OCI-LY7 (cell line): ENCODE measurements around the gene UGT1A10. TPM values are rescaled to one million over a fixed set of nuclear protein-coding genes. Genes with fewer than 3 reads are reported as not detected.

Experiments used
- BruUV-seq: library from RNA; stranded (reverse); fragments of 400-500 nt; replicated peaks from 2 replicates; lab custom pipeline; 2021; lab: Mats Ljungman, UMichigan
- CTCF ChIA-PET: fragments of 300-600 bp; sonication (Branson Sonifier 250); formaldehyde crosslinking; loops from one replicate; lab custom pipeline; 2022; ENCODE audit warnings: antibody characterized with exemption; ENCODE audit not compliant: unreplicated experiment; lab: Charles Lee
- POLR2A ChIA-PET: fragments of 300-600 bp; sonication (Branson Sonifier 250); formaldehyde crosslinking; loops from one replicate; lab custom pipeline; 2022; ENCODE audit warnings: antibody characterized with exemption; lab: Charles Lee
- DNase-seq: peaks from one replicate; pipeline ENCODE4 v3.0.0-alpha.2; 2015; ENCODE audit warnings: low spot score
- H2AFZ ChIP-seq: fragments of 200-600 bp; sonication (generic), shearing (Covaris generic); 2 replicates; pipeline ENCODE4 v1.6.1; 2014; ENCODE audit warnings: mild to moderate bottlenecking, antibody characterized with exemption, low read length, moderate library complexity
- H3K27ac ChIP-seq: fragments of 200-600 bp; sonication (generic); 2 replicates; pipeline ENCODE4 v1.5.1; 2014; ENCODE audit warnings: mixed run types, low read depth, mild to moderate bottlenecking, moderate library complexity, low read length, inconsistent platforms; ENCODE audit not compliant: poor library complexity, severe bottlenecking
- H3K36me3 ChIP-seq: fragments of 200-600 bp; sonication (generic); 2 replicates; pipeline ENCODE4 v1.6.1; 2014; ENCODE audit warnings: mild to moderate bottlenecking, antibody characterized with exemption, low read length, moderate library complexity, mixed read lengths; ENCODE audit not compliant: insufficient read depth
- H3K4me1 ChIP-seq: fragments of 200-600 bp; sonication (generic); 2 replicates; pipeline ENCODE4 v1.5.1; 2014; ENCODE audit warnings: mild to moderate bottlenecking, low read length; ENCODE audit not compliant: insufficient read depth, poor library complexity, severe bottlenecking
- H3K4me2 ChIP-seq: fragments of 200-600 bp; sonication (generic); 2 replicates; pipeline ENCODE4 v1.6.1; 2014; ENCODE audit warnings: mild to moderate bottlenecking, low read length
- H3K4me3 ChIP-seq: fragments of 200-600 bp; sonication (generic); 2 replicates; pipeline ENCODE4 v1.5.1; 2014; ENCODE audit warnings: mild to moderate bottlenecking, low read depth, low read length; ENCODE audit not compliant: poor library complexity, severe bottlenecking
- H3K79me2 ChIP-seq: fragments of 200-600 bp; sonication (generic); 2 replicates; pipeline ENCODE4 v1.6.1; 2016; ENCODE audit warnings: low read depth, mild to moderate bottlenecking, low read length, moderate library complexity, mixed read lengths; ENCODE audit not compliant: insufficient read depth
- H3K9me2 ChIP-seq: fragments of 200-600 bp; sonication (generic); 2 replicates; pipeline ENCODE4 v1.6.1; 2016; ENCODE audit warnings: mild to moderate bottlenecking, low read length, mixed read lengths; ENCODE audit not compliant: insufficient read depth
- H3K9me3 ChIP-seq: fragments of 200-600 bp; sonication (generic); 2 replicates; pipeline ENCODE4 v1.6.1; 2014; ENCODE audit warnings: mild to moderate bottlenecking, mixed run types, low read length, mixed read lengths
- H4K20me1 ChIP-seq: fragments of 200-600 bp; sonication (generic); 2 replicates; pipeline ENCODE4 v1.6.1; 2014; ENCODE audit warnings: mild to moderate bottlenecking, antibody characterized with exemption, low read length, moderate library complexity, mixed read lengths; ENCODE audit not compliant: insufficient read depth
- EZH2phosphoT487 ChIP-seq: fragments of 200-600 bp; sonication (generic); IDR thresholded peaks from 2 replicates; pipeline ENCODE4 v1.6.1; 2018; ENCODE audit warnings: low read depth, borderline replicate concordance, mild to moderate bottlenecking, mixed run types, antibody characterized with exemption, low read length, moderate library complexity, mixed read lengths
- intact Hi-C: fragments of 100-400 bp; cut with micrococcal nuclease; formaldehyde crosslinking; loops from one replicate; pipeline ENCODE4 v1.10.0; 2022; ENCODE audit not compliant: unreplicated experiment
- total RNA-seq, 2 experiments: library from RNA; depleted of rRNA in 1 of 2; stranded (reverse); fragments of >200 nt in 1 of 2; shearing (Covaris generic) in 1 of 2; gene quantifications; 2 replicates each; pipeline ENCODE4 v1.2.3, GENCODE V29; 2014 to 2022
- TF ChIP-seq, protein P1 (sequence below): fragments of 200-600 bp; sonication (generic); conservative IDR thresholded peaks from 2 replicates; pipeline ENCODE4 v1.5.1; 2014; ENCODE audit warnings: mild to moderate bottlenecking, antibody characterized with exemption, low read length, moderate library complexity, mixed read lengths

UGT1A10 gene
- total RNA-seq, 2 experiments from 2014 or later, result not detected

DNA sequence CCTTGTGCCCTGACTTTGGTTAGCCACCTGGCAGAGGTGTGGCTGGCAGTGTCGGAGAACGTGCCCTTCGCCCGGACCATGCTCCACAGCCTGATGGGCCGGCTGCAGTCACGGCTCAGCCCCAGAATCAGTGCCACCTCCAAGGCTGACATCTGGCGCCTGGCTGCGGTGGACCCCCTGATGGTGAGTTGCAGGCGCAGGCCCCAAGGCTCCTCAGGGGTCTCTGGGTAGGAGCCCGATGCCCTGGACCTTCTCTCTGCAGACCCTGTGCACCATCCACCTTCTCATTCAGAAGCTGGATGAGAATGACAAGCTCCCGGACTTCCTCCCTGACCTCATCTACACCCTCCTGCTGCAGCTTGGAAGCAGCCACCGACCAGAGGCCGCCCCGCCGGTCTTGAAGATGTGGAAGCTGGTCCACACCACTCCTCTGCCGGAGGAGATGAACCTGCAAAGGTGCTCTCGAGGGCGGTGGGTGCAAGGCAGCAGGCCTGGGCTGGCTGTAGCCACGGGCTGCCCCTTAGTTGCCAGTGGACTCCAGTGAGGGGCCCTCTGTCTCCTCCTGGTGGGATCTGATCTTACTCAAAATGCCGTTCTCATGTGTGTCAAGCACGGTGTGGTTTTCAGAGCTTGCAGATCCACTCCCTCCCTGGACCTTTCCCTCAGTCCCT is 186.0 kb downstream of the UGT1A10 start:
- TF ChIP-seq EZH2phosphoT487, result no peak
- TF ChIP-seq, protein P1, sequence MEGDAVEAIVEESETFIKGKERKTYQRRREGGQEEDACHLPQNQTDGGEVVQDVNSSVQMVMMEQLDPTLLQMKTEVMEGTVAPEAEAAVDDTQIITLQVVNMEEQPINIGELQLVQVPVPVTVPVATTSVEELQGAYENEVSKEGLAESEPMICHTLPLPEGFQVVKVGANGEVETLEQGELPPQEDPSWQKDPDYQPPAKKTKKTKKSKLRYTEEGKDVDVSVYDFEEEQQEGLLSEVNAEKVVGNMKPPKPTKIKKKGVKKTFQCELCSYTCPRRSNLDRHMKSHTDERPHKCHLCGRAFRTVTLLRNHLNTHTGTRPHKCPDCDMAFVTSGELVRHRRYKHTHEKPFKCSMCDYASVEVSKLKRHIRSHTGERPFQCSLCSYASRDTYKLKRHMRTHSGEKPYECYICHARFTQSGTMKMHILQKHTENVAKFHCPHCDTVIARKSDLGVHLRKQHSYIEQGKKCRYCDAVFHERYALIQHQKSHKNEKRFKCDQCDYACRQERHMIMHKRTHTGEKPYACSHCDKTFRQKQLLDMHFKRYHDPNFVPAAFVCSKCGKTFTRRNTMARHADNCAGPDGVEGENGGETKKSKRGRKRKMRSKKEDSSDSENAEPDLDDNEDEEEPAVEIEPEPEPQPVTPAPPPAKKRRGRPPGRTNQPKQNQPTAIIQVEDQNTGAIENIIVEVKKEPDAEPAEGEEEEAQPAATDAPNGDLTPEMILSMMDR, result no peak
- intact Hi-C loops, result no loop called here
- Histone ChIP-seq H3K79me2 (no peaks in the 10 kb centered on the region), H4K20me1 (no peaks in the 10 kb centered on the region), H3K36me3 (no peaks in the 10 kb centered on the region), H3K4me3 (no peak overlapping the region), H3K27ac (no peak overlapping the region), H3K9me2 (no peaks in the 10 kb centered on the region), H2AFZ (no peak overlapping the region), H3K4me1 (no peaks in the 10 kb centered on the region), H3K4me2 (no peak overlapping the region), H3K9me3 (no peaks in the 10 kb centered on the region)
- ChIA-PET POLR2A (no interaction called here), CTCF (no interaction called here)
- BruUV-seq, result no TSS peak
- no peak for DNase-seq

Other genes with a start within 250 kb of the UGT1A10 start
- gene USP40, start 69.7 kb upstream of the UGT1A10 start, total RNA-seq (2014; rRNA removed; shearing (Covaris generic)), result 1.2 and 1.7 TPM in 2 replicates
- gene USP40, start 69.7 kb upstream of the UGT1A10 start, total RNA-seq (2022), result 0.51 and 1.7 TPM in 2 replicates
- not detected in 2 replicates for gene UGT1A8, start 18.8 kb upstream of the UGT1A10 start, total RNA-seq (2014; rRNA removed; shearing (Covaris generic))
- gene UGT1A8, start 18.8 kb upstream of the UGT1A10 start, total RNA-seq (2022), result not detected in 2 replicates
- gene UGT1A9, start 35.5 kb downstream of the UGT1A10 start, total RNA-seq (2014; rRNA removed; shearing (Covaris generic)), result not detected in 2 replicates
- not detected in 2 replicates for gene UGT1A9, start 35.5 kb downstream of the UGT1A10 start, total RNA-seq (2022)
- gene UGT1A7, start 45.5 kb downstream of the UGT1A10 start, total RNA-seq (2014; rRNA removed; shearing (Covaris generic)), result not detected in 2 replicates
- not detected in 2 replicates for gene UGT1A7, start 45.5 kb downstream of the UGT1A10 start, total RNA-seq (2022)
- not detected in 2 replicates for gene UGT1A6, start 56.4 kb downstream of the UGT1A10 start, total RNA-seq (2014; rRNA removed; shearing (Covaris generic))
- gene UGT1A6, start 56.4 kb downstream of the UGT1A10 start, total RNA-seq (2022), result not detected in 2 replicates
- not detected in 2 replicates for gene UGT1A5, start 76.5 kb downstream of the UGT1A10 start, total RNA-seq (2014; rRNA removed; shearing (Covaris generic))
- not detected in 2 replicates for gene UGT1A5, start 76.5 kb downstream of the UGT1A10 start, total RNA-seq (2022)
- gene UGT1A4, start 82.3 kb downstream of the UGT1A10 start, total RNA-seq (2014; rRNA removed; shearing (Covaris generic)), result not detected in 2 replicates
- gene UGT1A4, start 82.3 kb downstream of the UGT1A10 start, total RNA-seq (2022), result not detected in 2 replicates
- gene UGT1A3, start 92.6 kb downstream of the UGT1A10 start, total RNA-seq (2014; rRNA removed; shearing (Covaris generic)), result not detected in 2 replicates
- not detected in 2 replicates for gene UGT1A3, start 92.6 kb downstream of the UGT1A10 start, total RNA-seq (2022)
- gene UGT1A1, start 123.8 kb downstream of the UGT1A10 start, total RNA-seq (2014; rRNA removed; shearing (Covaris generic)), result not detected in 2 replicates
- not detected in 2 replicates for gene UGT1A1, start 123.8 kb downstream of the UGT1A10 start, total RNA-seq (2022)
- gene MROH2A, start 141.9 kb downstream of the UGT1A10 start, total RNA-seq (2014; rRNA removed; shearing (Covaris generic)), result not detected in 2 replicates
- not detected in 2 replicates for gene MROH2A, start 141.9 kb downstream of the UGT1A10 start, total RNA-seq (2022)
- 79.9 and 94.3 TPM in 2 replicates for gene HJURP, start 218.1 kb downstream of the UGT1A10 start, total RNA-seq (2014; rRNA removed; shearing (Covaris generic))
- gene HJURP, start 218.1 kb downstream of the UGT1A10 start, total RNA-seq (2022), result 122 and 135 TPM in 2 replicates